DMS53 treated with DMSO at 0.1 percent for 48 hours (cell line): ENCODE data around the gene GPT2.
"Not testable (repeated sequence)": the region's sequence is repeated elsewhere in the genome, so short reads cannot be mapped to it uniquely, and the experiment has no call there.

Source experiments
- DNase-seq: peaks from one replicate; lab custom pipeline; 2025; ENCODE audit not compliant: unreplicated experiment; lab: John Stamatoyannopoulos, UW

The GPT2 gene

GRCh38 chr16:46920402-46921068 is 36.4 kb downstream of the GPT2 start:
- DNase-seq = peak; percentile 53

DNA sequence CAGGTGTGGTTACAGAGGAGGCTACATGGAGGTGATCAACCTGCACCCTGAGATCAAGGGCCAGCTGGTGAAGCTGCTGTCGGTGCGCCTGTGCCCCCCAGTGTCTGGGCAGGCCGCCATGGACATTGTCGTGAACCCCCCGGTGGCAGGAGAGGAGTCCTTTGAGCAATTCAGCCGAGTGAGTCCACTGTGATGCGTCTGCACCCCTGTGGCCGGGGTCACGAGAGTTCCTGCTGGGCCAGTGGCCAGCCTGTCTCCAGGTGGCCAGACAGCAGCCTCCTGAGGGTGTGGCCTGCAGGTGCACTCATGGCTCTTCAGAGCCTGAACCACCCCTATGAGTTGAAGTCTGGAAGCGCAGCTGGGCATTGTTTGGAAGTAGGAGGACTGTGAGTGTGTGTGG is 38.1 kb downstream of the GPT2 start:
- DNase-seq = peak; percentile 24

DNA sequence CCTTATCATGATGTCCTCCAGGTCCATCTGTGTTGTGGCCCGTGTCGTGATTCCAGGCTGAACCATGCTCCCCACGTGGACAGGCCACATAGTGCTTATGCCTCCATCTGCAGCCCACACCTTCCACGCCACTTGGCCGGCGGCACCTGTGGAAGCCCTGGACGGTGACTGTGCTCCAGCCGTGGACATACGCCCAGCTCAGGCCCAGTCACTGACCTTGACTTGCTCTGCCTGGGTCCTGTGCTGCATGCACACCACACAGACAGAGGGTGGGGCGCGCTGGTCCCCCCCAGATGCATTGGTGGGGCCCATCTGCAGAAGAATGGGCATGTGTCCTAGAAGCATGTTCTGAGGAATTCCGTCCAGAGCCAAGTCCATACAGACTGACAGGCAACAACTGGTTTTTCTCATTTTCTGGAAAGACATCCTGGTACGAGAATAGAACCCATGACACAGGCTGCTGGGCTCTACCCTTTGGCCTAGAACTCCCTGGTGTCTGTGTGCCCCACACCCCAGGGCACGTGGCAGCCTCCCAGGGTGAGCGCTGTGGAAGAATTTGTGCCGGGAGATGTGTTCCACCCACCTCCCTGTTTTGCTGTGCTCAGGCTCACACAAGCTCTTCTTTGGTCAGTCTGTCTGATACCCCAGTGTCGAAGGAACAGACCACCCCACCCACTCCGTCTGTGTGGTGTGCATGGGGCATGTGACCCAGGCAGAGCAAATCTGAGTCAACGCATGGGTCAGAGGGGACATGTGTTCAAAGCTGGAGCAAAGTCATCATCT is 39.5 kb downstream of the GPT2 start:
- no peak for DNase-seq

- no peak for DNase-seq
Observed at GRCh38 chr16:46924402-46924801, 40.2 kb downstream of the GPT2 start.

- DNase-seq = no peak
Observed at GRCh38 chr16:46926470-46927225, 42.5 kb downstream of the GPT2 start.

DNA sequence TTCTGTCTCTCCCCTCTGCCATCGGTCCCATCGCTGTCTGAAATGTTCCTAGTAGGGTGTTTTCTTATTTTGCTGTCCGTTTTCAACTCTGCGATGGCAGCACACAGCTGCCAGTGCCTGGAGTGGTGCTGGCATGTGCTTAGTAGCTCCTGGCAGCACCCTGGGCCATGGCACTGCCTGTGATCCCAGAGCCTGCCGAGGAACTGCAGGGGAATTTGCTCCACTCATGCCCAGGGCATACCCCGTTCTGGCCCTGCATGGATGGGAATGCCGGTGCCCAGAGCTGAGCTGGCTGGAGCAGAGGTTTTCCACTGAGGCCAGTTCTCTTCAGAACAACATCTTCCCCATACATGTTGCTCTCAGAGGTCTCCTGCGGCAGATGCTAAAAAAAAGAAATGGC is 43.1 kb downstream of the GPT2 start:
- DNase-seq = no peak

DNA sequence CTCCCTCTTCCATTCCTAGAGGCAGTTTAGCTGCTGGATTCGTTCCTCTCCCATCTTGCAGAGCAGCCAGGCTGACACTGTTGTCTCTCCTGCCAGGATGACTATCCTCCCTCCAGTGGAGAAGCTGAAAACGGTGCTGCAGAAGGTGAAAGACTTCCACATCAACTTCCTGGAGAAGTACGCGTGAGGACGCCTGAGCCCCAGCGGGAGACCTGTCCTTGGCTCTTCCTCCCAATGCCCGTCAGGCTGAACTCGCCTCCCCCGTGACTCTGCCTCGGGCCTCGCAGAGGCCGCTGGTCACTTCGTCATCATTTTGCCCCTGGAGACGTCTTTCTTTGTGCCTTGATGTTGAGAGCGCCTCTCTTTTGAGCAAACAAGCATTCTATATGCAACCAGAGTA is 44.6 kb downstream of the GPT2 start:
- no peak for DNase-seq

- peak; percentile 41 for DNase-seq
Observed at GRCh38 chr16:46929378-46930332, 45.5 kb downstream of the GPT2 start.

DNA sequence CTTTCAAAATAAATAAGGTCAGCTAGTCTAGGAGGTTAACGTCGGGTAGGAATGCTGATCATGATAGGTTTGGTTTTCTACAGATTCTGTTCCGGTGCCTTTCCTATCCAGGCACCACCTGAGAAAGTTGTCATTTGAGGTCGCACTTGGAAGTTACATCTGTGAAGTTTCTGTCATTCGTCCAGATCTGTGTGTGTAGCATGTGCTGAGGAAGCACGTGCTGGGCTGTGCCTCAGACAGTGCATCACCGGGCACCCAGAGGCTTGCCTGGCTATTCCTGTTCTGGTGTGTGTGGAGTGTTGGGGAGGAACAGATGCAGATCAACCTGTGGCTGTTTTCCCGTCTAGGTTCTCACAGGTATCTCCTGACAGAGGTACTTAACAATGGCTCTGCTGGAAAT is 46.7 kb downstream of the GPT2 start:
- DNase-seq = no peak

GRCh38 chr16:46932802-46933201 is 48.6 kb downstream of the GPT2 start:
- no peak for DNase-seq

DNA sequence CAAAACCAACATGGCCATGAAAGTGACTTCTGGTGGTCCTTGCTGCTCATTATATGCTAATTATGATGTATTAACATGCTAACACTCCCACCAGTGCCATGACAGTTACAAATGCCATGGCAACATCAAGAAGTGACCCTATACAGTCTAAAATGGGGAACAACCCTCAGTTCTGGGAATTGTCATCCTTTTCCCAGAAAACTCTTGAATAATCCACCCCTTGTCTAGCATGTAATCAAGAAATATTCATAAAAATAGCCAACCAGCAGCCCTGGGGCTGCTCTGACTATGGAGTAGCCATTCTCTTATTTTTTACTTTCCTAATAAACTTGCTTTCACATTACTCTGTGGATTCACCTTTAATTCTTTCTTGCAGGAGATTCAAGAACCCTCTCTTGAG is 53.4 kb downstream of the GPT2 start:
- no peak for DNase-seq

- DNase-seq = not testable (repeated sequence)
Observed at GRCh38 chr16:46944713-46945112, 60.6 kb downstream of the GPT2 start.

- peak; percentile 7 for DNase-seq
Observed at GRCh38 chr16:46947900-46948547, 63.9 kb downstream of the GPT2 start.

DNA sequence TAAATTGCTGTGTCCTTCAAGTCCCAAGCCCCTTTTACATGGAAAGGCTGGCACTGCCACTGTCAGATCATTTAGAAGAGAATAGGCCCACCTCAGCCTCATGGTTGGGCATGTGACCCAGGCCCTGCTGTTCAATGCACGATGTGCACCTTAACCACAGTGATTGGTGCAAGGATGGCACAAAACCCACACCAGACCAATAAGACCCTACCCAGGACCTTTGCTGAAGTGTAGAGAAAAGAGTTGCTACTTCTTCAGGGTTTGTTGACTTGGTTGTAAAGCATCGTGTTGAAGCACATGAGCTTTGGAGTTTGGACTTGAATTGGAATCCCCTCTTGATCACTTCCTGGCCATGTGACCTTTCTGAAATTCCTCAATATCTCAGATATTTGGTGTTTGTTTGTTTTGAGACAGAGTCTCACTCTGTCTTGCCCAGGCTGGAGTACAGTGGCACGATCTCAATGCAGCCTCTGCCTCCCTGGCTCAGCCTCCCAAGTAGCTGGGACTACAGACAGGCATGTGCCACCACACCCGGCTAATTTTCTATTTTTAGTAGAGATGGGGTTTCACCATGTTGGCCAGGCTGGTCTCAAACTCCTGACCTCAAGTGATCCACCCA is 64.5 kb downstream of the GPT2 start:
- no peak for DNase-seq

DNA sequence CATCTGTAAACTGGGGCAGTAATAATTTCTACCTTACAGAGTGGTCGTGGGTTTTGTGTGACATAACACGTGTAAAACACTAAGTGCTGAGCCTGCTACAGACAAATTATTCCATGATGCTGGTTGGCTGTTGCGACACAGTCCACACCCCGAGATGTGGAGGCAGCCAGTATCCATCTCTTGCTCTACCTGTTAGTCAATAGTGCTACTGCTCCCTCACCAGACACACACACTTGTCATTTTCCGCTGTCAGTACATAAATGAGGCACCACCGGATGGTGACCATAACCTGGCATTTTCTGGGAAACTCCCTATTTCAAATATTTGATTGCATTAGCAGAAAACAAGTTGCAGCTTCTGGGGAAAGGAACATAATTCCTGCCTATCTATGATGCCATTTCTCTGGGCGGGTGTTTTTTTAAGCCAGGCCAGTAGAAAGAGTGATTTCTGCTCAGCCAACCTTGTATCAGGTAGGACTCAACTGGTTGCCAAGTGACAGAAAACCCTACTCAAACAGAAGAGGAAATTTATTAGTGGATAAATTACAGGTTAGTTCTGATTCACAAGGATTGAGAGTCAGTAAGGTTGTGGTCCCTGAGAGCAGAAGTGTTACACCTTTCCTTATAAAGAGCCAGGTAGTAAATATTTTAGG is 65.2 kb downstream of the GPT2 start:
- no peak for DNase-seq

- no peak for DNase-seq
Observed at GRCh38 chr16:46950009-46950408, 65.8 kb downstream of the GPT2 start.

DNA sequence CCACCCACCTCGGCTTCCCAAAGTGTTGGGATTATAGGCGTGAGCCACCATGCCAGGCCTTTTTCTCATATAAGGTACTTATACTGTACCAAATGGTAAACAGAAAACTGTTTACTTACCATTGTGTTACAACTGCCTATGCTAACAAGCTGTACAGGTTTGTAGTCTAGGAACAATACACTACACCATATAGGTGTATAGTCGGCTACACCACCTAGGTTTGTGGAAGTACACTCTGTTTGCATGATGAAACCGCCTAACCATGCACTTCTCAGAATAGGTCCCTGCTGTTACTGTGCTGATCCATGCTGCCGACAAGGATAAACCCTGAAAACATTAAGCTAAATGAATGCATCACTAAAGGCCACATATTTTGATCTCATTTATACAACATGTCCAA is 70.4 kb downstream of the GPT2 start:
- DNase-seq = peak; percentile 78

GRCh38 chr16:46961373-46962353 is 77.5 kb downstream of the GPT2 start:
- DNase-seq = no peak
